NB4 (cell line): ENCODE measurements around the gene TNP2.

Source experiments
- POLR2A ChIP-seq: IDR thresholded peaks from 2 replicates; pipeline ENCODE4 v1.6.1; 2011; ENCODE audit warnings: mild to moderate bottlenecking; ENCODE audit not compliant: insufficient read length; ENCODE audit errors: extremely low read depth
- TF ChIP-seq, protein P1 (sequence below): IDR thresholded peaks from one replicate; pipeline ENCODE4 v1.5.1; 2012; ENCODE audit warnings: low read depth, low read length
- TF ChIP-seq, protein P2 (sequence below): IDR thresholded peaks from 2 replicates; pipeline ENCODE4 v1.6.1; 2011; ENCODE audit warnings: low read depth, low read length

DNA sequence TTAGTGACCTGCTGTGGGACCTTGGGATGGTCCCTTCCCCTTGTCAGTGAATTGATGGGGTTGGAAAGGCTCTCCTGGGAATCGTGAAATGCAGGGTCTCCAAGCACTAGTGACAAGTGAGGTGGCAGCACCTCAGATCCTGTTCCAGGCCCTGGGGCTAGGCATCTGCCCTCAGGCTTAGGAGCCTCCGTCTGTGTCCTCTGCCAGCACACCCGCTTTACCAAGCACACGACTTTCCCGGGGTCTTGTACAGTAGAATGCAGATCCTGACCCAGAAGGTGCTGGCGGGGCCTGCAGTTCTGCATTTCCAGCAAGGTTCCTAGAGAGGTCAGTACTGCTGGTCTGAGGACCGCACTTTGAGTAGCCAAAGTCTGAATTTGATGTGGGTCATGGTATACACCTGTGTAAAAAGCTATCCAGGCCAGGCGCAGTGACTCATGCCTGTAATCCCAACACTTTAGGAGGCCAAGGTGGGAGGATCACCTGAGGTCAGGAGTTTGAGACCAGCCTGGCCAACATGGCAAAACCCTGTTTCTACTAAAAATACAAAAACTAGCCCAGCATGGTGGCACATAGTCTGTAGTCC, 45.3 kb upstream of the TNP2 start:
- TF ChIP-seq, protein P1, sequence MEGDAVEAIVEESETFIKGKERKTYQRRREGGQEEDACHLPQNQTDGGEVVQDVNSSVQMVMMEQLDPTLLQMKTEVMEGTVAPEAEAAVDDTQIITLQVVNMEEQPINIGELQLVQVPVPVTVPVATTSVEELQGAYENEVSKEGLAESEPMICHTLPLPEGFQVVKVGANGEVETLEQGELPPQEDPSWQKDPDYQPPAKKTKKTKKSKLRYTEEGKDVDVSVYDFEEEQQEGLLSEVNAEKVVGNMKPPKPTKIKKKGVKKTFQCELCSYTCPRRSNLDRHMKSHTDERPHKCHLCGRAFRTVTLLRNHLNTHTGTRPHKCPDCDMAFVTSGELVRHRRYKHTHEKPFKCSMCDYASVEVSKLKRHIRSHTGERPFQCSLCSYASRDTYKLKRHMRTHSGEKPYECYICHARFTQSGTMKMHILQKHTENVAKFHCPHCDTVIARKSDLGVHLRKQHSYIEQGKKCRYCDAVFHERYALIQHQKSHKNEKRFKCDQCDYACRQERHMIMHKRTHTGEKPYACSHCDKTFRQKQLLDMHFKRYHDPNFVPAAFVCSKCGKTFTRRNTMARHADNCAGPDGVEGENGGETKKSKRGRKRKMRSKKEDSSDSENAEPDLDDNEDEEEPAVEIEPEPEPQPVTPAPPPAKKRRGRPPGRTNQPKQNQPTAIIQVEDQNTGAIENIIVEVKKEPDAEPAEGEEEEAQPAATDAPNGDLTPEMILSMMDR, result no peak
- no peak for TF ChIP-seq POLR2A
- TF ChIP-seq, protein P2, sequence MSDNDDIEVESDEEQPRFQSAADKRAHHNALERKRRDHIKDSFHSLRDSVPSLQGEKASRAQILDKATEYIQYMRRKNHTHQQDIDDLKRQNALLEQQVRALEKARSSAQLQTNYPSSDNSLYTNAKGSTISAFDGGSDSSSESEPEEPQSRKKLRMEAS, result no peak
